Sigmoid colon (tissue), 7 donors: ENCODE data around the gene TPPP3. TPM values are rescaled to one million over a fixed set of nuclear protein-coding genes. Genes with fewer than 3 reads are reported as not detected.
A peak's percentile ranks its signal among the peaks of the same experiment; 100 is the strongest.

Experiments used
- DNase-seq: peaks from one replicate; pipeline ENCODE4 v3.0.0-alpha.2; 2019
- H3K27ac ChIP-seq, 4 donors: fragments of 200-600 bp; sonication (generic); one replicate each; pipeline ENCODE4 v1.5.1; 2016 to 2019; ENCODE audit warnings: mild to moderate bottlenecking in 1 of 4
- H3K27me3 ChIP-seq, 3 donors: fragments of 200-600 bp; sonication (generic); one replicate each; pipeline ENCODE4 v1.5.1; 2019; ENCODE audit warnings: mild to moderate bottlenecking in 1 of 3
- H3K36me3 ChIP-seq, 4 donors: fragments of 200-600 bp; sonication (generic); one replicate each; pipeline ENCODE4 v1.5.1; 2016 to 2019
- H3K4me1 ChIP-seq, 4 donors: fragments of 200-600 bp; sonication (generic); one replicate each; pipeline ENCODE4 v1.5.1; 2017 to 2019
- H3K4me3 ChIP-seq, 4 donors: fragments of 200-600 bp; sonication (generic); one replicate each; pipeline ENCODE4 v1.5.1; 2017 to 2019; ENCODE audit warnings: mild to moderate bottlenecking in 2 of 4, moderate library complexity in 1 of 4
- H3K9me3 ChIP-seq, 4 donors: fragments of 200-600 bp in 3 of 4; sonication (generic) in 3 of 4; one replicate each; pipeline versions ENCODE4 v1.5.1 to v1.6.1; 2013 to 2019
- EP300 ChIP-seq, 4 donors: sonication (generic); formaldehyde crosslinking; IDR thresholded peaks; one replicate each; pipeline ENCODE4 v1.6.1; 2017; ENCODE audit warnings: antibody characterized with exemption in 4 of 4
- POLR2A ChIP-seq, 2 donors: fragments of 450-650 bp; IDR thresholded peaks; one replicate each; pipeline ENCODE4 v1.6.1; 2016; ENCODE audit warnings: antibody characterized with exemption in 2 of 2, mild to moderate bottlenecking in 2 of 2, moderate library complexity in 2 of 2
- POLR2AphosphoS5 ChIP-seq, 4 donors: sonication (generic); formaldehyde crosslinking; IDR thresholded peaks; one replicate each; pipeline ENCODE4 v1.6.1; 2017; ENCODE audit warnings: antibody characterized with exemption in 4 of 4
- WGBS, 2 donors: extraction: QIAGEN DNeasy Blood & Tissue Kit; methylation state at CpG; one replicate each; pipeline ENCODE4 v1.1.7; 2013; 5-methylcytosine and 5-hydroxymethylcytosine counted together
- intact Hi-C: fragments of 100-400 bp; cut with DNase I; formaldehyde crosslinking; loops from one replicate; pipeline ENCODE4 v1.15.1; 2023
- polyA plus RNA-seq, 3 donors: library from polyadenylated mRNA; stranded (reverse); fragments of 200-250 nt; gene quantifications; one replicate each; pipeline ENCODE4 v1.2.3, GENCODE V29; 2013
- total RNA-seq, 4 donors: library from RNA; depleted of rRNA; stranded (reverse); fragments of >200 nt; gene quantifications; one replicate each; pipeline ENCODE4 v1.1.0, GENCODE V29; 2016
- TF ChIP-seq, protein P1 (sequence below), 4 experiments: fragments of 450-650 bp in 3 of 4; fragments of 200-600 bp in 1 of 4; IDR thresholded peaks; one replicate each; pipeline ENCODE4 v1.5.1; 2016 to 2019; ENCODE audit warnings: antibody characterized with exemption in 4 of 4, mild to moderate bottlenecking in 3 of 4, moderate library complexity in 2 of 4
- donor health status: healthy with polysubstance abuse.
- donor health status: Bipolar disorder and iron deficiency.
- donor health status: healthy.

Gene TPPP3
- total and polyA plus RNA-seq, 7 donors, result 2.4 to 27.4 (median 13.6) TPM

DNA sequence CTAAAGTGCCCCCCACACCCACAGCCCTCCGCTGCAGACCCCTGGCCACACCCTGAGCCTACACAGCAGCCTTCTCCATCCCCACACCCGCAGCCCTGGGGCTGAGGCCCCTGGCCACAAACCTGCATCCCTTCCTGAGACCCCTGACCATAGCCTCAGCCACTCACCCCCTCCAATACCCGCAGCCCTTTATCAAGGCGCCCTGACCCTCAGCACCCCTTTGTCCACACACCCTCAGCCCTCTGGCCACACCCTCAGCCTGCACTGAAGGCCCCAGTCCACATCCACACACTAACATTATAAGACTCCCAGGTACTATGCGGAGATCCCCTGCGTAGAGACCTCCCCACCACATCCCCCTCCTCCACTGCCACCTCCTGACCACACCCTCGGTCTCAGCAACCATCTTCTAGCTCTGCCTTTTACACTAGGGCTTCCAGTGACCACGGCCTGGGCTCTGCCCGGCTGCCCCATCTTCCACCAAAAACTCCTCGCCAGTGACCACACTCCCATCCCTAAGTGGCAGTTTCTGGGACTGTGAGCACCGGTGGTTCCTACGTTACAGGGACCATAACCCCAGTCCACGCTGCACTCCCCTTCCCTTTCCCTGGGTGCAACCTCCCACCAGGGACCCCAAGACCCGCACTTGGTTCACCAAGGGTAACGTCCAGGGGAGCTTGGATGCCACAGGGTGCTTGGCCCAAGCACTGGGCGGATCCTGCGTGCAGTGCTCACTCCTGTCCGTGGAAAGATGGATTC lies 818 bp downstream of the TPPP3 start:
- Histone ChIP-seq H3K27ac (peak overlapping the region; percentile 60 to 82 (median 64)), H3K9me3 (no peaks in the 10 kb centered on the region), H3K4me1 (peaks cover 0 to 65% (median 56%) of the 10 kb centered on the region in 4 donors), H3K36me3 (no peaks in the 10 kb centered on the region), H3K4me3 (peak overlapping the region; percentile 9 to 50 (median 38)), H3K27me3 (peaks cover 0 to 68% (median 26%) of the 10 kb centered on the region in 3 donors)
- peak; percentile 61 for DNase-seq
- intact Hi-C loops, result no loop called here
- 71 to 82% methylated on average over 18 of the region's 18 CpGs for WGBS, 2 donors
- TF ChIP-seq EP300 (IDR thresholded peaks at IDR 0.05), result no peak
- no peak for TF ChIP-seq POLR2A (IDR thresholded peaks at IDR 0.05)
- TF ChIP-seq, protein P1, sequence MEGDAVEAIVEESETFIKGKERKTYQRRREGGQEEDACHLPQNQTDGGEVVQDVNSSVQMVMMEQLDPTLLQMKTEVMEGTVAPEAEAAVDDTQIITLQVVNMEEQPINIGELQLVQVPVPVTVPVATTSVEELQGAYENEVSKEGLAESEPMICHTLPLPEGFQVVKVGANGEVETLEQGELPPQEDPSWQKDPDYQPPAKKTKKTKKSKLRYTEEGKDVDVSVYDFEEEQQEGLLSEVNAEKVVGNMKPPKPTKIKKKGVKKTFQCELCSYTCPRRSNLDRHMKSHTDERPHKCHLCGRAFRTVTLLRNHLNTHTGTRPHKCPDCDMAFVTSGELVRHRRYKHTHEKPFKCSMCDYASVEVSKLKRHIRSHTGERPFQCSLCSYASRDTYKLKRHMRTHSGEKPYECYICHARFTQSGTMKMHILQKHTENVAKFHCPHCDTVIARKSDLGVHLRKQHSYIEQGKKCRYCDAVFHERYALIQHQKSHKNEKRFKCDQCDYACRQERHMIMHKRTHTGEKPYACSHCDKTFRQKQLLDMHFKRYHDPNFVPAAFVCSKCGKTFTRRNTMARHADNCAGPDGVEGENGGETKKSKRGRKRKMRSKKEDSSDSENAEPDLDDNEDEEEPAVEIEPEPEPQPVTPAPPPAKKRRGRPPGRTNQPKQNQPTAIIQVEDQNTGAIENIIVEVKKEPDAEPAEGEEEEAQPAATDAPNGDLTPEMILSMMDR (IDR thresholded peaks at IDR 0.05), result no peak
- TF ChIP-seq POLR2AphosphoS5 (IDR thresholded peaks at IDR 0.05), result no peak

- TF ChIP-seq, protein P1 (IDR thresholded peaks at IDR 0.05), result no peak
- TF ChIP-seq EP300 (IDR thresholded peaks at IDR 0.05) (no peak), POLR2A (IDR thresholded peaks at IDR 0.05) (no peak), POLR2AphosphoS5 (IDR thresholded peaks at IDR 0.05) (no peak)
- Histone ChIP-seq H3K27ac (peak overlapping the region; percentile 20 to 82 (median 63)), H3K9me3 (no peaks in the 10 kb centered on the region), H3K27me3 (peaks cover 0 to 61% (median 26%) of the 10 kb centered on the region in 3 donors), H3K4me1 (peaks cover 0 to 57% (median 51%) of the 10 kb centered on the region in 4 donors), H3K4me3 (peak overlapping the region in 2 of 4 donors; percentile 42 to 50), H3K36me3 (no peaks in the 10 kb centered on the region)
- WGBS, 2 donors, result 37 to 61% methylated on average over 15 of the region's 15 CpGs
- intact Hi-C loops, result no loop called here
- DNase-seq, result peak; percentile 78
Measured at GRCh38 chr16:67391424-67392300, 1.6 kb downstream of the TPPP3 start.

- Histone ChIP-seq H3K4me3 (no peak overlapping the region), H3K27me3 (peaks cover 0 to 54% (median 26%) of the 10 kb centered on the region in 3 donors), H3K27ac (peak overlapping the region in 2 of 4 donors; percentile 9 to 82), H3K4me1 (peaks cover 0 to 50% (median 43%) of the 10 kb centered on the region in 4 donors), H3K36me3 (no peaks in the 10 kb centered on the region), H3K9me3 (no peaks in the 10 kb centered on the region)
- WGBS, 2 donors, result 91 to 94% methylated on average over 11 of the region's 11 CpGs
- peak; percentile 59 for DNase-seq
- TF ChIP-seq, protein P1 (IDR thresholded peaks at IDR 0.05), result no peak
- intact Hi-C loops, result no loop called here
Measured at GRCh38 chr16:67390816-67391423, 2.4 kb downstream of the TPPP3 start.

DNA sequence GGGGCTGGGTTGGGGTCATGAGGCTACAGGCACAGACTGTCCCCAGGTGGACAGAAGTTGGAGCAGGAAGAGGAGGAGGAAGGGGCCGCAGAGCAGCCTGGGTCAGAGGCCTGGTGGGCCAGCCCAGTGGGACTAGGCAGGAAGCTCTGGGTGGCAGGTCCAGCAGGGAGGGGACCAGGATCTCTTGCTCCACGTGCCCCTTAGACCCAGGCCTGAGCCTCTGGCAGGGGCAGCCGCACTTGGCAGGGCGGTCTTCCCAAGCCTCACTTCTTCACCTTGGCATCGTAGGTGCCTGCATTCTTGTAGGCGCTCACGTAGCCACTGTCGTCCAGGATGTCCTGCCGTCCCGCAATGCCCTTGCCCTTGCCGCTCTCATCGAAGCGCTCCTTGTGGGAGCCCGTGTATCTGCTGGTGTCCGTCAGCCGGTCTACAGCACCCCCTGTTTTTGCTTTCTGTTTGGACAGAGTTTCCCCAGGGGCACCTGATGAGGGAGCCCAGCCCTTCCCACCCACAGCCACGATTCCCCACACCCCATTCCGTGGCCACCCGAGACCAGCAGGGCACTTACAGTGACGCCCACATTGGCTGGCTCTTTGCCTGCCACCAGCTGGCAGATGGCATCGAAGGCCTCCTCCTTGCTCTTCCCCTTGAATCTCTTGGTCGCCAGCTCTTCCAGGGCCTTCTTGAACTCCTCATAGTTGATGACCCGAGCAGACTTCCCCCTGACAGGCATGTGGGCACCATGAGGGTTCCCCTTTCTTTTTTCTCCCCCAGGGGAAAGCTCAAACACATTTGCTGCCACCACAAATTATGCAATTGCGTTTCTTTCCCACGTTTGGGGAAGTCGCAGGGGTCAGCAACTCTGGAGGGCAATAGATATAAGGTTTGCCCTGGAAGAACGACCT lies 3.1 kb downstream of the TPPP3 start:
- intact Hi-C loops, result no loop called here
- 77 to 82% methylated on average over 27 of the region's 27 CpGs for whole genome bisulfite sequencing, 2 donors
- DNase-seq, result peak; percentile 75
- H3K36me3 ChIP-seq, result no peaks in the 10 kb centered on the region
- H3K4me1 ChIP-seq, result peaks cover 0 to 42% (median 36%) of the 10 kb centered on the region in 4 donors
- peaks cover 0 to 47% (median 21%) of the 10 kb centered on the region in 3 donors for H3K27me3 ChIP-seq
- H3K4me3 ChIP-seq, result no peak overlapping the region
- TF ChIP-seq EP300 (IDR thresholded peaks at IDR 0.05), result no peak
- TF ChIP-seq POLR2A (IDR thresholded peaks at IDR 0.05), result no peak
- peak in 1 of 4 donors; percentile 4 for TF ChIP-seq POLR2AphosphoS5 (IDR thresholded peaks at IDR 0.05)
- TF ChIP-seq, protein P1 (IDR thresholded peaks at IDR 0.05), result no peak
- H3K27ac ChIP-seq, result peak overlapping the region in 2 of 4 donors; percentile 9 to 41
- H3K9me3 ChIP-seq, result no peaks in the 10 kb centered on the region
